Mammary epithelial cell (primary cell): ENCODE measurements around the gene SVIL.

Experiments
- CTCF ChIP-seq, 2 donors: IDR thresholded peaks in 1 of 2; conservative IDR thresholded peaks in 1 of 2; 2 replicates each; pipeline ENCODE4 v1.5.1; 2011 to 2012; ENCODE audit warnings: inconsistent platforms in 2 of 2, low read length in 2 of 2, mild to moderate bottlenecking in 2 of 2, control low read depth in 1 of 2, low read depth in 1 of 2; ENCODE audit not compliant: insufficient read depth in 1 of 2; ENCODE audit errors: extremely low read depth in 1 of 2
- EZH2 ChIP-seq: IDR thresholded peaks from 2 replicates; pipeline ENCODE4 v1.6.1; 2012; ENCODE audit warnings: low read length, inconsistent platforms, borderline replicate concordance

GRCh38 chr10:29408847-29409240 lies 225.9 kb downstream of the SVIL start:
- TF ChIP-seq CTCF (conservative IDR thresholded peaks at IDR 0.05 in 1 of 2, IDR thresholded peaks at IDR 0.05 in 1 of 2; ENCODE audit: extremely low read depth in 1 of 2, insufficient read depth in 1 of 2, low read depth in 1 of 2, low read length in 2 of 2) (no peak), EZH2 (no peak)
